HG02571 (cell line): ENCODE measurements around the gene TNFAIP8L2.

Source experiments
- ATAC-seq: cut with Tn5 transposase; IDR thresholded peaks from one replicate; pipeline ENCODE4 v1.9.1; 2021; ENCODE audit warnings: mild to moderate bottlenecking, moderate library complexity; ENCODE audit not compliant: unreplicated experiment

The TNFAIP8L2 gene

GRCh38 chr1:151156515-151156819, at the start of gene TNFAIP8L2:
TNFAIP8L2 (plus strand) TSS chr1:151156649; CDS start chr1:151158698, 2,049 bp downstream.
- peak; percentile 64 for ATAC-seq

DNA sequence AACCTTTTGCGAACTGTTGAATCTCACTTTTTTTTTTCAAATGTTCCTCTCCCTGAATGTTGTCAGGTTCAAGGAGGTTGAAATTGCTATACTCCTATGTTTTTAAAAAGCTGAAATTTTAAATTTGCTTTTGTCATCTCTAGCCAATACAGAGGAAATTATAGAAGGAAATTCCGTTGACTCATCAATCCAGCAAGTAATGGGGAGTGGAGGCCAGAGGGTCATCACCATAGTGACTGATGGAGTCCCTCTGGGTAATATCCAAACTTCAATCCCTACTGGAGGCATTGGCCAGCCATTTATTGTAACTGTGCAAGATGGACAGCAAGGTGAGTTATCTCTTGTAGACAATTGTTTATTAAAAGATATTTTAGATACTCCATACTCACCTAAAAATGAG, 49.6 kb upstream of the TNFAIP8L2 start:
- ATAC-seq = no peak

DNA sequence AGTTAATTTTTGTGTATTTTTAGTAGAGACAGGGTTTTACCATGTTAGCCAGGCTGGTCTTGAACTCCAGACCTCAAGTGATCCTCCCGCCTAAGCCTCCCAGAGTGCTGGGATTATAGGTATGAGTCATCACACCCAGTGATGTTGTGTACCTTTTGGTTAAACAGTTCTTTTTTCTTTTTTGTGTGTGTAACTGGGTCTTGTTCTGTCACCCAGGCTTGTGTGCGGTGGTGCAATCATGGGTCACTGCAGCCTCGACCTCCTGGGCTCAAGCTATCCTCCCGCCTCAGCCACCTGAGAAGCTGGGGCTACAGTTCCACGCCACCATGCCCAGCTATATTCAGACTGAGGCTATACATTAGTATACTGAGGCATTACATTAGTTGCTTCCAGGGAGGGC, 48.1 kb upstream of the TNFAIP8L2 start:
- no peak for ATAC-seq

- ATAC-seq = no peak
Measured at GRCh38 chr1:151113877-151114276, 42.6 kb upstream of the TNFAIP8L2 start.

GRCh38 chr1:151124763-151125403, 31.6 kb upstream of the TNFAIP8L2 start:
- ATAC-seq = no peak

DNA sequence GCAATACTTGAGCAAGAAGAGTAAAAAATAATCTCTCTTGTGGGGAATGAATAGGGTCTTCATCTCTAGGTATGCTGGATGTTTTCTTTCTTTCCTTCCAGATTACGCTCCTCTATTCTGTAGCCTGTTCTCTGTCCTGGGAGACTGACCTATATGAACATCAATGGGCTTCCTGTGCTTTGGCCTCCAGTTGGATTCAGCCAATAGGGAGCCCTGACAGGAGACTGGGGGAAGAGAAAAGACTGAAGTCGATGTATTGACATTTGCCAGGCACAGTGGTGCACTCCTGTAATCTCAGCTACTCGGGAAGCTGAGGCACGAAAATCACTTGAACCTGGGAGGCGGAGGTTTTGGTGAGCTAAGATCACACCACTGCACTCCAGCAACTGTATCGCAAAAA, 27.6 kb upstream of the TNFAIP8L2 start:
- ATAC-seq = no peak

GRCh38 chr1:151130987-151131586, 25.4 kb upstream of the TNFAIP8L2 start:
- ATAC-seq = no peak

- ATAC-seq = no peak
Measured at GRCh38 chr1:151131701-151132334, 24.6 kb upstream of the TNFAIP8L2 start.

DNA sequence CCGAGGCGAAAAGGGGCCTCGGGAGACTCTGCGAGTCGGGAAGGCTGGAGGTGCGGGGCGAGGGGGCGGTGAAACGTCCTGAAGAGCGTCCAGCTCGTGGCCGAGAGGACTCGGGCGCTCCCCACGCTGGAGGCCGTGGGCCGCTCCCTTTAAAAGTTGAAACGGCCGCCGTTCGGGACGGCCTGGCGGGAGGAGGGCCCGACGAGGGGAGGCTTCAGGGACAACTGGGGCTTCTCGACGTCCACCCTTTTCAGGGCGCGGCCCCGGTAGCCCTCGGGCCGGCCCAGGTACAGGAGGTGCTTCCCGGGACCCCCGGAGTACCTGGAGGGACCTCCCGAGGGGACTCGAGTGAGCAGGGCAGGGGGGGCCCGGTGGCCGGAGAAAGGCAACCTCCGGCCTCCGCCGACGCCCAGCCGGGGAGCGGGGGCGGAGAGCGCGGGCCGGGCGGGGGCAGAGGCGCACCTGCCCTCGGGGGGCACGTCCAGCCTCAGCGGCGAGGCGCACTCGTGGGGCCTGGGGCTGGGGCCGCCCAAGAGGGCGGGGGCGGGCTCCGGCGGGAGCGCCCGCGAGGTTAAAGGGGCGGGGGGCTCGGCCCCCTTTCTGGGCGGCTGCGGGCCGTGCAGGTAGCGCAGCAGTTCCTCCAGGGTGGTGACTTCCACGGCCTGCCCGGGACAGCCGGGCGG, 24.0 kb upstream of the TNFAIP8L2 start:
- no peak for ATAC-seq

DNA sequence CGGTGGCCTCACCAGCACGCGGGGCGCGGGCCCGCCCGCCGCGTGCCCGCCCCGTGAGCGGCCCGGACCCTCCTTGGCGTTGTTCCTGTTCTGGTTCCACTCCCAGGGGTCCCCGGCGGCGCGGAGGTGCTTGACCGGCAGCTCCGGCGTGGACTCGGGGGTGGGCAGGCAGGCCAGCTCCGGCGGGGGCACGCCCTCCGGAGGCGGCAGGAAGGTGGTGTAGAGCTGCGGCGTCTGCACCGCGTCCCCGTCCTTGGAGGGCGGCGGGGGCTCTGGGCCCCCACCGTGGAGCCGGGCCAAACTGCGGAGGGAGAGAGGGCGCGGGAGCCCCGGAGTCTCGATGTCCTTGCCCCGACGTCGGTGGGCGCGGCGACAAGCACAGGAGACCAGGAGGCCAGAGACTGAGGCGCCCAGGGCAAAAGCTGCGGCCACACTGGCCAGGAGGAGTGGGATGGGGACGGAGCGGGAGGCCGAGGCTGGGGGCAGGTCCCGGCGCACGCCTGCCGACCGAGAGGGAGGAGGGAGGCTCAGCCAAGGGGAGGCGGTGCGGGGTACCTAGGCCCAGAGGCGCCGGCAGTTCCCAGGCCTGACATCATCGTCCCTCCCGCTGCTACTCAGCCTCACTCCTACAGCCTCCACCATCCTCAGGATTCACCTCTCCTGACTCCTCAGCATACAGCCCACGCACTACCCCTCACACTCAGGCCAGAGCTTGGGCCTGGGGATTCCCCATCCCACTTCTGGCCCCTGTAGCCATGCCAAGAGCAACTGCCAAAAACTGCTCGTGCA, 23.2 kb upstream of the TNFAIP8L2 start:
- ATAC-seq = no peak

DNA sequence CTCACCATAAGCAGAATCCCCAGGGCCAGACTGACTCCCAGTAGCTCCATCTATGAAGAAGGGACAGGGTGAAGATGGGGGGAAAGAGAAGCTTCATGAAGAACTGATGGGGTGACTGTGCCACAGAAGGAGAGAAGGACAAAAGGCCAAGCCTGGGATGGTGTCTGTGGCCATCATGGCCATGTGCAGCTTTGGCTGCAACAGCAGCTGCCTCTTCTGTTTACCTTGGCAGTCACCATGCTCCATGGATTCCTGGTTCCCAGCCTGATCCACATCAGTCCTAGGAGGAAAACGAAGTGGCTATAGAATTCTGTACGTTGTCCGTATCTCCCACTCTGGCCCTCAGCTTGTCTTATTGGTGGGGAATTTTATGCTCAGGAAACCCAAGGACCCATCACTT, 22.1 kb upstream of the TNFAIP8L2 start:
- no peak for ATAC-seq

DNA sequence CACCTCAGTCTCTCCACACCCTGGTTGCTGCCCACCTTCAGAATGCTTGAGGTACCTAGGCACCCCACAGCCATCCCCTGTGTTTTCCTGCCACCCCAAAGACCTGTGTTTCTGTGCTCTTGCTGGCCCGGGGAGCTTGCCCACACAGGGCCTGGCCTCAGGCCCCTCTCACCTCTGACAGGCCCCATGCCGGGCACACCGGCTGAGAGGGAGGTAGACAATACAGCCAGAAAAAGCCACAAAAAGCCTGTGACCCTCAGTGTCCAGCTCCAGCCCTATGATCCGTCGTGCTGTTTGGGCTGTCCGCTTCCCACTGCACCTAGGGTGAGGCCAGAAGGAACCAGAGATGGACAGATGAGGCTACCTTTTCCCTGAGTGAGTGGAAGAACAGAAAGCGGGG, 21.5 kb upstream of the TNFAIP8L2 start:
- no peak for ATAC-seq

GRCh38 chr1:151135433-151136385, 20.7 kb upstream of the TNFAIP8L2 start:
- no peak for ATAC-seq

DNA sequence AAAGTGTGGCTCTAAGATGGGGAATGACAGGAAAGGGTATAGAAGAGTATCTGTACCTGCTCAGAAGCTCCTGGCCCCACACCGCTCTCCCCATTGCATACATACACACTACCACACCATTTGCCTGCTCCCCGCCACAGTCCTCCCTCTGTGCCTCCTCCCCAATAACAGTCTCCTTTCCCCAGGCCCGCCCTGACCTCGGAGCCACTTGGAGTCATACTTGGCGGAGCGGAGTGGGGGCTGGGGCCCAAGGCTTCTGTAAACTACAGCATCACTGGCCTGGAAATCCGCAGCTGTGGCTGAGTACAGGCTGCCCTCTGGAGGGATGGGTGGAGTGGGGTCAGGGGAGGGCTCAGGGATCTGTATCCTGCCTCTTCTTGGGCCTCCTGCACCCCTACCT, 18.7 kb upstream of the TNFAIP8L2 start:
- ATAC-seq = no peak

DNA sequence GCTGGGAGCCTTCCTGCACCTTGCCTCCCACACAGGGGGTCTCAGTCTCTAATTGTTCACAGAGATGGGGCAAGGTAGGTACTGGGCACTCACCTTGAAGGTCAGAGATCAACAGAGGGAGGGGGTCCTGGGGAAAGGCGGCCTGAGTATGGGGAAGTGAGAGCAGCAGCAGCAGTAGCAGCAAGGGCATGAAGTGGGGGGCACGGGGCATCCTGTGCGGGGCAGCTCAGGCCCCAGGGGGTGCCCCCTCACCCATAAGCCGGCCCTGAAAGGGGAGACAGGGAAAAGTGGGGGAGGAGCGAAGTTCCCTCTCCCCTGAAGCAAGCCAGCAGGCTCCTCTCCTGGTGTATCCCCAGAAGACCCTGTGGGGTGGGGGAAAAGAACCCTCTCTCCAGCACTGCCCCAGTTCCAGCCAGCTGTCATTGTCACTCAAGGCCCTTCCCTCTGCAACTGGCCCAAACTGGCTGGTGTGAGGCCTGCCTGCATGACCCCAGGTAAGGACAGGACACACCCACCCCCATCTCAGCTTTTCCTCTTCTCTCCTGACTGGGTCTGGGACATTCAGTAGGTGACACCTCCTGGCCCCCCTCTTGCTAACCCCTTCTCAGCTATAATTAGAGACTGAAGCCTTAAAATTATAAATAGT, 13.9 kb upstream of the TNFAIP8L2 start:
- ATAC-seq = no peak

GRCh38 chr1:151143057-151143435, 13.4 kb upstream of the TNFAIP8L2 start:
- ATAC-seq = no peak

DNA sequence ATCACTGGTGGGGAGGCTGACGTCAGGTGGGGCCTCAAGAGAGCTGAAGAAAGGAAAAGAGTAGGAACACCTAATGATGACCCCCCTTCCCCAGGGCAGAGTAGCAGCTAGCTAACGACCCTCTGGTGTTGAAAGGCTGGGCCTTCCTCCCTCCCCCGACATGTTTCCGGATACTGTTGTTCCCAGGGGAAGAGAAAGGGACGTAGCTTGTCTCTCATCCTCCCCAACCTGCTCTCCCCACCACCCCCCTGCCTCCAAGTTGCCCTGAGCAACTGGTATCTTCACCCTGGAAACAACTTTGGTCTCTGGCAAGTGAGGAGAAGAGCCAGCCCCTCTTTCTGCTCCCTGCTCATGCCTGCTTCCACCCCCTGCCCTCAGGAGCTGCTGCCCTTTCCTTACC, 12.5 kb upstream of the TNFAIP8L2 start:
- ATAC-seq = no peak

- ATAC-seq = no peak
Measured at GRCh38 chr1:151144474-151145303, 11.8 kb upstream of the TNFAIP8L2 start.
